ENCODE results near the gene GRIK4. TPM values are rescaled to one million over a fixed set of nuclear protein-coding genes. Genes with fewer than 3 reads are reported as not detected.
"Not testable (repeated sequence)": the region's sequence is repeated elsewhere in the genome, so short reads cannot be mapped to it uniquely, and the experiment has no call there.

The GRIK4 gene
- total RNA-seq, 4 donors from 2014 or later = 0.09 TPM; not detected in 3

DNA sequence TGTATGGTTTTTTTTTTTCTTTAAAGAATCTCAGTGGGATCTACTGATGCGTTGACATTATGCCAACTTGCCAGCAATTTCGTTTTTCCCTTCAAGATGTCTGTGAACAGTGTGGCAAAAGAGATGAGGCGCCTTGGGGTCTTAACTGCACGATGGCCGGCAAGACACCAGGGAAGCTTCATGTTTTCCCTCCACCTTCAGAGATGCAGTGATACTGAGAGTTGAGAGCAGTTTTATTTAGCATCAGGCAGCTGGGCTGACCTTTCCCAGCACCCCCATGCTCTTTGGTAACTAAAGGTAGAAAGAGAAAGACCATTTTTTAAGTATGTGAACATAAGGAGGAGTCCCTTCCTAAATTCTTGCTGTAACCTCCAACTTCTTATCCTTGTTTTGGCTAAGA, 11.7 kb upstream of the GRIK4 start:
- DNase-seq (ENCODE audit: low spot score) (no peak), ATAC-seq (ENCODE audit: low FRiP score) (no peak)
- TF ChIP-seq, protein P1, sequence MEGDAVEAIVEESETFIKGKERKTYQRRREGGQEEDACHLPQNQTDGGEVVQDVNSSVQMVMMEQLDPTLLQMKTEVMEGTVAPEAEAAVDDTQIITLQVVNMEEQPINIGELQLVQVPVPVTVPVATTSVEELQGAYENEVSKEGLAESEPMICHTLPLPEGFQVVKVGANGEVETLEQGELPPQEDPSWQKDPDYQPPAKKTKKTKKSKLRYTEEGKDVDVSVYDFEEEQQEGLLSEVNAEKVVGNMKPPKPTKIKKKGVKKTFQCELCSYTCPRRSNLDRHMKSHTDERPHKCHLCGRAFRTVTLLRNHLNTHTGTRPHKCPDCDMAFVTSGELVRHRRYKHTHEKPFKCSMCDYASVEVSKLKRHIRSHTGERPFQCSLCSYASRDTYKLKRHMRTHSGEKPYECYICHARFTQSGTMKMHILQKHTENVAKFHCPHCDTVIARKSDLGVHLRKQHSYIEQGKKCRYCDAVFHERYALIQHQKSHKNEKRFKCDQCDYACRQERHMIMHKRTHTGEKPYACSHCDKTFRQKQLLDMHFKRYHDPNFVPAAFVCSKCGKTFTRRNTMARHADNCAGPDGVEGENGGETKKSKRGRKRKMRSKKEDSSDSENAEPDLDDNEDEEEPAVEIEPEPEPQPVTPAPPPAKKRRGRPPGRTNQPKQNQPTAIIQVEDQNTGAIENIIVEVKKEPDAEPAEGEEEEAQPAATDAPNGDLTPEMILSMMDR (IDR thresholded peaks at IDR 0.05) = no peak

DNA sequence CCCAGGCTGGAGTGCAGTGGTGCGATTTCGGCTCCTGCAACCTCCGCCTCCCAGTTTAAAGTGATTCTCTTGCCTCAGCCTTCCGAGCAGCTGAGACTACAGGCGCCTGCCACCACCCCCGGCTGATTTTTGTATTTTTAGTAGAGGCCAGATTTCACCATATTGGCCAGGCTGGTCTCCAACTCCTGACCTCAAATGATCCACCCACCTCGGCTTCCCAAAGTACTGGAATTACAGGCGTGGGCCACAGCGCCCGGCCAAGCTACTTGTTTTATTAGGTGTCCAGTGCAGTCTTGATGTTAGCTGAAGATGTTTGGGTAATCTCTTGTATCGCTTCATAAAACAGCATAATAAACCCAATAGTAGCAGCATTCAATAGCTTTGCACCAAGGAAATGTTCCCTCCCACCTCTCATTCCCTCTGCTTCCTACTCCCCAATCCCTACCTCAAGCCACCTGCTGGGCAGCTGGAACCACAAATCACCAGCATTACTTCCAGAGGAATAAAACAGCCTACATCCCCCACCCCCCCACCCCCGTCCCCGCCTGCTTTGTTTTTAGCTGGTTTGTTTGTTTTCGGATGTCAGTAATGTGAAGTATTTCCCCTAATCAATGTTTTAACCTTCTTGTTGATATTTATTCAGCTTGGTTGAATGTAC, 11.0 kb upstream of the GRIK4 start:
- TF ChIP-seq, protein P1 (IDR thresholded peaks at IDR 0.05) = no peak
- no peak for DNase-seq (ENCODE audit: low spot score)
- ATAC-seq (ENCODE audit: low FRiP score) = no peak

DNA sequence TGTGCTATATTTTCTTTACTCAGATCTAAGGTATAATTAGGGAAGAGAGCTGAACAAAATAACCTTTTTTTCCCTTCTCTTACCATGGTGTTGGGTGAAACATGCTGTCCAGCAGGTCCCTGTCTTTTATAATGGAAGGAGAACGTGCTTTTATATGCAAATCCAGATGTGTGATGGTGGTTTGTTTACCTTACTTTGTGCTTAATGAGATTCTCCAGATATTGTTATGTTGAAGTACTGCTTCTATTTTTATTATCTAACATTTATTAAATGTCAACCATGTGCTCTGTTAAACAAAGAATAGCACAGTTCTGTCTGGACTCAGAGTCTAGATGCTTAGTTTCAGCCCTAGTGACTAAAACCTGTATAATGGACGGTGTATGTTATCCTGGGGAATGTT, 10.1 kb upstream of the GRIK4 start:
- TF ChIP-seq, protein P1 (IDR thresholded peaks at IDR 0.05) = no peak
- ATAC-seq (ENCODE audit: low FRiP score) (no peak), DNase-seq (ENCODE audit: low spot score) (no peak)

DNA sequence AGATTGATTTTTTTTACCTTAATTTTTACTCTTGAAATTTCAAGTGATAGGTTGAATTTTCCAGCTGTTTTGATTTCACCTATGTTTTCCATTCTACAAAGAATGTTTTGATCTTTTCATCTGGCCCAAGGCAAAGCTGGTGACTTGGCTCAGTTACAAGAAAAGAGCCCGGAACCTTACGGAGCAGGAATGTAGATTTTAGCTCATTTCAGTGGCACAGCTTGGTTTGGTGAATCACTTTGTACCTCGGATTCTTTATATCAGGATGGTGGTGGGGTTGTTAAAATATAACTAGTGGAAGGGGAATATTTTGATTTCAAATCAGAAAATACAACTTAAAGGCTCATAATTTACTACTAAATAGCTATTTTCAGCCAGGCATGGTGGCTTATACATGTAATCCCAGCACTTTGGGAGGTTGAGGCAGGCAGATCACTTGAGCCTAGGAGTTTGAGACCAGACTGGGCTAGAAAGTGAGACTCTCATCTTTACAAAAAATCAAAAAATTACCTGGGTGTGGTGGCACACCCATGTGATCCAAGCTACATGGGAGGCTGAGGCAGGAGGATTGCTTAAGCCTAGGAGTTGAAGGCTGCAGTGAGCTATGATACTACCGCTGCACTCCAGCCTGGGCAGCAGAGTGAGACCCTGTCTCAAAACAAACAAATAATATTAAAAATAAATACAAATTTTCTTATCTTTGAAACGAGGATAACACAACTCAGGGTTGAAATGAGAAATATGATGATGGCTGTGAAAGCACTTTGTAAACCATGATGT, 9.4 kb upstream of the GRIK4 start:
- DNase-seq (ENCODE audit: low spot score) (no peak), ATAC-seq (ENCODE audit: low FRiP score) (no peak)
- TF ChIP-seq, protein P1 (IDR thresholded peaks at IDR 0.05) = no peak

DNA sequence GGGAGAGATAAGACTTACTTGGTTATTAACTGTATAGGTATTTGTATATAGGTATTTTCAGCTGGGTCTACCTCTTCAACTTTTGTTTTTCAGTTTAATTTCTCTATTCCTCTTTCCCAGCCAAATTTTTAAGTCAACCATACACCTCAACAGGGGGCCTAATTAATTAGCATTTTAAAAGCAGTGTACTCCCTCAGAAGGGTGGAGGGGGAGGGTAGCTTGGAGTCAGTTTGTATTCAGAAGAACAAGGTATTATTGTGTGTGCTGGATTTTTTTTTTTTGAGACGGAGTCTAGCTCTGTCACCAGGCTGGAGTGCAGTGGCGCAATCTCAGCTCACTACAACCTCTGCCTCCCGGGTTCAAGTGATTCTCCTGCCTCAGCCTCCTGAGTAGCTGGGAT, 8.0 kb upstream of the GRIK4 start:
- ATAC-seq (ENCODE audit: low FRiP score); DNase-seq (ENCODE audit: low spot score): not testable (repeated sequence)

DNA sequence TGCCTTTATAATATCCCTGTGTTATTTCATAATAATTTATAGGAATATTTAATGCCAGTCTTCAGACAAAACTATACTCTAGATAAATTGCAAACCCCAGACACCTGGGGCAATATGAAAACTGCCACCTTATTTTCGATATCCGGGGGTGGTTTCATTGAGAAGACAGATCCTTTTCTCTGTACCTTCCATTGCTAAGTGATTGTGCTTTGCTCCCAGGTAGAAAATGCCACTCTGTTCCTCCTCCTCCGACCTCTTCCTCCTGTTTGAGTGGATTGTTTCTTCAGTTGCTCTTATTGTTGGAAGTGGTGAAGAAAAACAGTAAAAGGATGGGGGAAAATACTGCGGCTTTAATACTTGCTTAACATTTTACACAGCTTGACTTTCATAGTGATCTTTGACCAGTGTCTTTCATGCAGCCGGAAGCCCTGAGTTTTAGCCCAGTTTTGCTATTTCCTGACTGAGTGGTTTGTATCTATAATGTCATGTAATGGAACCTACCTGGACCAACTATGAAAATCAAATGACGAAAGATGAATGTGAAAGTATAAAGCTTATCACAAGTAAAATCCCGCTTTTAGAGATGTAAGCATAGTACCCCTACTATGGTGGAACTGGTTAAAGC, 5.6 kb upstream of the GRIK4 start:
- TF ChIP-seq, protein P1 (IDR thresholded peaks at IDR 0.05) = no peak
- ATAC-seq (ENCODE audit: low FRiP score) = no peak
- DNase-seq (ENCODE audit: low spot score) = no peak

DNA sequence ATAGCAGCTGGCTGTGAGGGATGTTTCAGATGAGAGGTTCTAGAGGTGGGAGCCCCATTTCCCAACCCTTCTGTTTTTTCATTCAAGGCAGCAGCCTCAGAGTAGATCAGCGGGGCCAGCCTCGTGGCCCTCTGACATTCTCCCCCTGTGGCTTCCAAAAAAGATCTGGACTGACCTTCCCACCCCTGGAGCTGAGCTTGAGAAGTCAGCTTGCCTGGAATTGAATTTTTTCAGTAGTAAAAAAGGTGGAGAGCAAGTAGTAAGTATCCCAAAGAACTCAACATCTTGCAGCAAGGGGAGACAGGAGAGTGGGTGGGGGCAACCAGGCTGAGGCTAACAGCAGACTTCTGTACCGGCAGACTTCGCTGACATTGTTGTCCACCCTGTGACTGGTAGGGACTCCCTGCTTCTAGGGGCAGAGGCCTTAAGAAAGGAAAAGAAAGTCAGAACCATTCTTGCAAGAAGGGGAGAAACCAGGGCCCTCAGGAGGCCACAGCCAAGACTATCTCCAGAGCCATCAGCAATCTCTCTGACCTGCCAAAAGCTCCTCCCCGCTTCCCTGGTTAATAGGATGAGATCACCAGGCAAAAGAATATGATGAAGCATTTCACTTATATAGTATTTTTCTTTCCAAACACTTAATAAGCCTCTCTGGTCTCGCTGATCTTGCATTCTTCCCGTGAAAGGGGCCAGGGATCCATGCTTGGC, 2.0 kb upstream of the GRIK4 start:
- DNase-seq (ENCODE audit: low spot score) (no peak), ATAC-seq (ENCODE audit: low FRiP score) (no peak)
- TF ChIP-seq, protein P1 (IDR thresholded peaks at IDR 0.05) = no peak

Measured in omental fat pad (tissue), 4 donors.